ENCODE data around the gene ATP9A.
"Not testable (repeated sequence)": the region's sequence is repeated elsewhere in the genome, so short reads cannot be mapped to it uniquely, and the experiment has no call there.

Gene ATP9A

DNA sequence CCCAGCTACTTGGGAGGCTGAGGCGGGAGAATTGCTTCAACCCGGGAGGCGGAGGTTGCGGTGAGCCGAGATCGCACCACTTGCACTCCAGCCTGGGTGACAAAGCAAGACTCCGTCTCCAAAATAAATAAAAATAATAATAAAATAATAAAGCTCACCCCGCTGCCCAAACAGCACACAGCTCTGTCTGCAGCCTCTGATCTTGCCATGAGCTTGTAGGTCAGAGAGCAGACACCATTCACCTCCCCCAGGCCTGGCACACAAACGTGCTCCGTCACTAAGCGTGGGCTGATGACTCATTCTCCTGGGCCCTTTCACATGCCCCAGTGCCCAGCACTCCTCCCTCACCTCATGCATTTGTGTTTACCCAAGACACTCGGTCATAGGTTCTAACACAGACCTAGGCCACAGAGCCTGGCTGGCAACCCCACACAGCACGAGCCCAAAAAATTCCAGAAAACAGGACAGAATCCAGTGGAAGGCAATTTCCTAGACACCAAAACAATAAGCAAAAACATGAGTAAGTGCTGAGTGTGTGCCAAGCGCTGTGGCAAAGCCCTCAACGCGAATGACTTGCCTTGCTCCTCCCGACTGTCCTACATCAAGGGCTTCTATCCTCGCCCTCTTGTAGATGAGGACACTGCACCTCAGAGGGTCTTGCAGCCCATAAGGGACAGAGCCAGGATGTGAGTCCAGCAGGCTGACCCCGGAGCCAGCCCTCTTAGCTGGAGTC lies 18.0 kb downstream of the ATP9A start:
- DNase-seq: no peak

GRCh38 chr20:51749674-51750036 lies 18.5 kb downstream of the ATP9A start:
- no peak for DNase-seq

DNA sequence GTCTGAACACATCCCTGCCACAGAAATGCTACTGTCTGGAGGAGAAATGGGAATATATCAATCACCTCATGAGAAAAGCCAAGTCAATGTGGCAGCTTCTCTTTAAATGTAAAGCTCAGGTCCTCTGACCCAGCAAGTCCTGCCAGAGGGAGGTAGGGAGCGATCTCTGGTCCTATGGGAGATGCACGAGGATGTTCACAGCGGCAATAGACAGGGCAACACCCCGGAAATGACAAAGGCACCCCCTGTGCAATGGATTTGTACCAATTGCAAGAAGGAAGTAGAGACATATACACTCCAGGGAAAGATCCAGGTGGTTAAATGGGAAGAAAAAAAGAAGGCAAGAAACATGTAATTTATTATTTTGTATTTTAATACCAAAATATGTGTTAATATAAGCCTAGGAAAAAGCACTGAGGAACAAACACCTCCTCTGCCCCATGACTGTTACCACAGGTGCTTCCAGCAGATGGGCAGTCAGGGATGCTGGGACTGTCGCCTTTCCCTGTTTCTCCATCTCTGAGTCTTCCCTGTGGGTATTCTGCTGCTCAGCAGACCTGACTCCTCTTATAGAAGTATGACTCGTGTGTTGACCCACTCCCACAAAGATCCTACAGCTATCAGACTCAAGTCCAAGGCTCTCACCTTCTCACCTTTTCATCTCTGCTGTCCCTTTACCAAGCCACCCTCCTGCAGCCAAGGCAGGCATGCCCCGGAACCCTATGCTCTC lies 20.8 kb downstream of the ATP9A start:
- no peak for DNase-seq

- no peak for DNase-seq
Observed at GRCh38 chr20:51745804-51746203, 22.4 kb downstream of the ATP9A start.

DNA sequence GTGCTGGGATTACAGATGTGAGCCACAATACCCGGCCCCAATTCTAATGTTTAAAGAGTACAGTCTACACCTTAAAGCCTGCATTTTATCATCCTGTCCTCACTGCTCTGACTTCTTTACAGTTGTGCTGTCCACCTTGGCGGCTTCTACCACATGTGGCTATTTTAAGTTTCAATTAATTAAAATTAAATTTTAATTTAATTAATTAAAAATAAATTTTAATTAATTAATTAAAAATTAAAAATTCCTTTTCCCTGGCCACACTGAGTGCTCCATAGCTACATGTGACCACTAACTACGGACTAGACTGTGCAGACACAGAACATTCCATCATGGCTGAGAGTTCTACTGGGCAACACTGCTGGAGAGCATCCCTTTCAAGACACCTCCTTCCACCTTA lies 27.4 kb downstream of the ATP9A start:
- DNase-seq: no peak

GRCh38 chr20:51740308-51740707 lies 27.9 kb downstream of the ATP9A start:
- DNase-seq: not testable (repeated sequence)

DNA sequence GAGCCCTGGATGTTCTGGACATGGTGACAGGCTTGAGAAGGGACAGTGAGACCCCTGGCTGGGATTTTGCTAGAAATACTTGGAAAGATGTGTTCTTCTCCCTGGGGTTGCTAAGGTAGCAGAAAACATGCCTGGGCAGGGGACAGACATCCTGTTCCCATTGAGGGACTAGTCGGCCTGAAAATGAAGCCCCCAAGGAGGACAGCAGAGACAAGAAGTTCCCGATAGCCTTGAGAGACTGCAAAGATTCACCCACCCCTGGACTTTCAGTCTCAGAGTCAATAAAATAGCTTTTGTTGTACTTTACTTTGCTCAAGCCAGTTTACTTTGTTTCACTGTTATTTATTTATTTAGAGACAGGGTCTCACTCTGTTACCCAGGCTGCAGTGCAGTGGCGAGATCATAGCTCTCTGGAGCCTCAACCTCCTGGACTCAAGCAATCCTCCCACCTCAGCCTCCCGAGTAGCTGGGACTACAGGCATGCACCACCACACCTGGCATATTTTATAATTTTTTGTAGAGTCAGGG lies 28.4 kb downstream of the ATP9A start:
- DNase-seq: no peak

DNA sequence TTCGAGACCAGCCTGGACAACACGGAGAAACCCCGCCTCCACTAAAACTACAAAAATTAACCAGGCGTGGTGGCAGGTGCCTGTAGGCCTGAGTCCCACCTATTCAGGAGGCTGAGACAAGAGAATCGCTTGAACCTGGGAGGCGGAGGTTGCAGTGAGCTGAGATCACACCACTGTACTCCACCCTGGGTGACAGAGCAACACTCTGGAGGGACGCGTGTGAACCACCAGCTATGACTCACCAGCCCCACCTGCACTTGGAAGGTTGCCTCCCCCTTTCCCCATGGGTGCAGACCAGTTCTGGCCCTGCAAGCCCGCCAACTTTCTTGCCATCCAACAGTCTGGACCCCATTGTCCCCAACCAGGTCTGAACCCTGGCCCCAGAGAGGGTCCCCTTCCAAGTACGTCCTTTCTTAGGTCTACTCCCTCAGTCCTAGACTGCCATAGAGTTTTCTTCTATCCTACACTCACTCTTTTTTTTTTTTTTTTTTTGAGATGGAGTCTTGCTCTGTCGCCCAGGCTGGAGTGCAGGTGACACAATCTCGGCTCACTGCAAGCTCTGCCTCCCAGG lies 29.2 kb downstream of the ATP9A start:
- DNase-seq: no peak

- not testable (repeated sequence) for DNase-seq
Observed at GRCh38 chr20:51738261-51738660, 29.9 kb downstream of the ATP9A start.

GRCh38 chr20:51736947-51737346 lies 31.2 kb downstream of the ATP9A start:
- DNase-seq: no peak

- no peak for DNase-seq
Observed at GRCh38 chr20:51735728-51736600, 32.2 kb downstream of the ATP9A start.

DNA sequence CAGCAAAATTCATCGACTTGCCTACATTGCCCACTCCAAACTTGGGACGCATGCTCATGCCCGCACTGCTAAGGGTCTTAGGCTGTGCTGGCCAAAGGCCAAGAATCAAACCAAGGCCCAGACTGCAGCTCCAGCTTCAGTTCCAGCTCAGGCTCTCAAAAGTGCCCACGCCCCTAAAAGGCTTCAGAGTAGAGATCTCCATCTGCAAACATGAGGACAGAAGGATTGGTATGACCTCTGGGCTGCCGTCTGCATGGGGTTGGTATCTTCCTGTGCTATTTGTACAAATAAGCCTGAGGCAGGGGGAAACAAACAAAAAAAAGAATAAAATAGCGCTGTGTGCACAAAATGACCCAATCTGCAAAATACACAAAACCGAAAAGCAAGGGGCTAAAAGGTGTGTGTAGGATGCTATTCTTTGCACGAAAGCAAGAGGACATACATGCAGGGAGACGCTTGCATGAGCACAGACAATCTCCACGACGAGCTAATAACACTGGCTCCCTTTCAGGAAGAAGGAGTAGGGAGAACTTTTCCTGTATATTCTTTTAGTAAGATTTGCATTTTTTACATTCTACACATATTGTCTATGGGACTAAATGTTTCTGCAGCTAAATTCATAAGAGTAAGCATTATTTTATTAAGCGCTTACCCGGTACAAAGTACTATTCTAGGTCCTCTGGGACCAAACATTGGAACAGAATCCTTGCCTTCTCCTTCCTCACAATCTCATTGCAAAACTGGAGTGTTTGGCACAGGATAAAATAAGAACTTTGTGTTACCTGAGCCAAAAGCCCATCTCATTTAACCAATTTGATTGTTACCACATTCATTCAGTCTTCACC lies 33.1 kb downstream of the ATP9A start:
- DNase-seq: no peak

GRCh38 chr20:51733070-51733469 lies 35.1 kb downstream of the ATP9A start:
- no peak for DNase-seq

GRCh38 chr20:51732096-51732791 lies 35.9 kb downstream of the ATP9A start:
- no peak for DNase-seq

- DNase-seq: no peak
Observed at GRCh38 chr20:51731731-51732095, 36.5 kb downstream of the ATP9A start.

DNA sequence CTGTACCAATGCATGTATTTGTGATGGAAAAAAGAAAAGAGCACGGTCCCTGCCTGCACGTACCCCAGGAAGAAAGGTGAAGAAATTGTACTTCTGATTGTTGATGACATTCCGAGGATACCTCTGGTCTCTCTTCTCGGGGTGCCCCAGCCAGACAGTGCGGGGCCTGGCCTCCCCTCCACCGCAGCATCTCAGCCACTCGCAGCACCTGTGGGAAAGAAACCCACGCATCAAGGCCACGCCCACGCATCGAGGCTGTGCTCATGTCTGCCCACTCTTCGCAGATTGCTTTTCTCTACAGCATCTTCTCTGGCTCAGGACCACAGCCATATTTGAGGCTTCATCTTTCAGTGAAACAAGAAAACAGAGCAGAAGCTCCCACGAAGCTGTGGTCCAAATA lies 38.4 kb downstream of the ATP9A start:
- no peak for DNase-seq

- no peak for DNase-seq
Observed at GRCh38 chr20:51728737-51729136, 39.5 kb downstream of the ATP9A start.

DNA sequence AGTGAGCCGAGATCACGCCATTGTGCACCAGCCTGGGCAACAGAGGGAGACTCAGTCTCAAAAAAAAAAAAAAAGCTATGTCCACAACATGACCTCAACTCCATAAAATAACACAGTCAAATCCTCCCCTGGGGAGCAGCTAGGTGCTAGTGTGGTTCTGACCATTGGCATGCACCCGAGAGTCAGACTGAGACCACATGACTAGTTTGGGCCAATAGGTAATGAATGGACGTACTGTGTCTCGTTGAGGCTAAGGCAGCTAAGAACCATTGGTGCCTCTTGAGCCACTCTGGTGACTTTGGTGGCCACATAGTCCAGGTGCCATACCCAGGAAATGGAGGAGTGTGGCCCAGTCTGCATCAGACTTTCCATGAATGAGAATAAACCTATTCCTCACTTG lies 40.3 kb downstream of the ATP9A start:
- no peak for DNase-seq

DNA sequence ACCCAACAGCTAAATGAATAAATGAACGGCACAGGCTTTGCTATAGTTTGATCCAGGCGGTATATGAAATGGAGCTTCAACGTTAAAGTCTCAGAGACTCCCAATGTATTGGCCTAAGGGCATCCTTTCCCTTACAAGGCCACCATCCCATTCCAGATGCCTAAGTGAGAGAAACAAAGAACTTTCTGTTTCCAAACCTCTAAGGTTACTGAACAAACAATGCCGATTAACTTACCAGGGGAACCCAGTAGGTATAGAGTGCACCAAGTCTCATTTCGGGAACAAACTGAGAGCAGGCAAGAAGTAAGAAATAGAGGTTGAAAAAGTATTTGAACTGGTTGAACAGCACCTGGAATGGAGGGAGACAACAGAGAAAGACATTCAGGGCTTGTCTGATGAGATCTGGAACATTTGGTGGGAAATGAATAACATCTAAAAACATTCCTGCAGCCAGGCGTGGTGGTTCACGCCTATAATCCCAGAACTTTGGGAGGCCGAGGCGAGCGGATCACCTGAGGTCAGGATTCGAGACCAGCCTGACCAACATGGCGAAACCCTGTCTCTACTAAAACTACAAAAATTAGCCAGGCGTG lies 42.5 kb downstream of the ATP9A start:
- DNase-seq: no peak

GRCh38 chr20:51723026-51723425 lies 45.2 kb downstream of the ATP9A start:
- DNase-seq: not testable (repeated sequence)

DNA sequence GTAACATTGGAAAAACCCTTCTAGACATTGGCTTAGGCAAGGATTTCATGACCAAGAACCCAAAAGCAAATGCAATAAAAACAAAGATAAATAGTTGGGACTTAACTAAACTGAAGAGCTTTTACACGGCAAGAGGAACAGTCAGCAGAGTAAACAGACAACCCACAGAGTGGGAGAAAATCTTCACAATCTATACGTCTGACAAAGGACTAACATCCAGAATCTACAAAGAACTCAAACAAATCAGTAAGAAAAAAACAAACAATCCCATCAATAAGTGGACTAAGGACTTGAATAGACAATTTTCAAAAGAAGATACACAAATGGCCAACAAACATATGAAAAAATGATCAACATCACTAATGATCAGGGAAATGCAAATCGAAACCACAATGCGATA lies 45.9 kb downstream of the ATP9A start:
- not testable (repeated sequence) for DNase-seq
